ENCODE data around the gene FARP1. TPM values are rescaled to one million over a fixed set of nuclear protein-coding genes. Genes with fewer than 3 reads are reported as not detected.

Gene FARP1
- total RNA-seq, 2 experiments from 2014 or later = not detected

- Histone ChIP-seq H3K4me1 (ENCODE audit: insufficient read depth, low read length, poor library complexity, severe bottlenecking) (no peaks in the 10 kb centered on the region), H3K9me3 (ENCODE audit: low read length) (no peaks in the 10 kb centered on the region), H3K4me2 (ENCODE audit: low read length) (no peak overlapping the region), H3K9me2 (ENCODE audit: insufficient read depth, low read length) (no peaks in the 10 kb centered on the region), H2AFZ (ENCODE audit: low read length) (no peak overlapping the region), H3K4me3 (ENCODE audit: low read depth, low read length, poor library complexity, severe bottlenecking) (no peak overlapping the region), H4K20me1 (ENCODE audit: insufficient read depth, low read length) (no peaks in the 10 kb centered on the region), H3K36me3 (ENCODE audit: insufficient read depth, low read length) (no peaks in the 10 kb centered on the region), H3K27ac (ENCODE audit: low read depth, low read length, poor library complexity, severe bottlenecking) (no peak overlapping the region), H3K79me2 (ENCODE audit: insufficient read depth, low read depth, low read length) (no peaks in the 10 kb centered on the region)
- ChIA-PET CTCF (ENCODE audit: unreplicated experiment) (no interaction called here), POLR2A (no interaction called here)
- no peak for TF ChIP-seq CTCF (conservative IDR thresholded peaks at IDR 0.05; ENCODE audit: low read length)
- no peak for TF ChIP-seq EZH2phosphoT487 (IDR thresholded peaks at IDR 0.05; ENCODE audit: borderline replicate concordance, low read depth, low read length)
- DNase-seq (ENCODE audit: low spot score) = no peak
- no TSS peak for BruUV-seq (replicated peaks)
- intact Hi-C loops (cut with micrococcal nuclease; ENCODE audit: unreplicated experiment) = no loop called here
Measured at GRCh38 chr13:98099627-98100026, 43.3 kb upstream of the FARP1 start.

- Histone ChIP-seq H2AFZ (ENCODE audit: low read length) (no peak overlapping the region), H3K4me2 (ENCODE audit: low read length) (no peak overlapping the region), H3K27ac (ENCODE audit: low read depth, low read length, poor library complexity, severe bottlenecking) (no peak overlapping the region), H3K36me3 (ENCODE audit: insufficient read depth, low read length) (no peaks in the 10 kb centered on the region), H4K20me1 (ENCODE audit: insufficient read depth, low read length) (no peaks in the 10 kb centered on the region), H3K4me1 (ENCODE audit: insufficient read depth, low read length, poor library complexity, severe bottlenecking) (no peaks in the 10 kb centered on the region), H3K79me2 (ENCODE audit: insufficient read depth, low read depth, low read length) (no peaks in the 10 kb centered on the region), H3K9me3 (ENCODE audit: low read length) (no peaks in the 10 kb centered on the region), H3K4me3 (ENCODE audit: low read depth, low read length, poor library complexity, severe bottlenecking) (no peak overlapping the region), H3K9me2 (ENCODE audit: insufficient read depth, low read length) (no peaks in the 10 kb centered on the region)
- CTCF ChIA-PET (ENCODE audit: unreplicated experiment) = interaction anchor here (0.5 kb wide), 1 partner anchor 10 kb away, joined by 5 read pairs; no protein-coding TSS in a partner anchor
- no TSS peak for BruUV-seq (replicated peaks)
- DNase-seq (ENCODE audit: low spot score) = no peak
- intact Hi-C loops (cut with micrococcal nuclease; ENCODE audit: unreplicated experiment) = no loop called here
- POLR2A ChIA-PET = no interaction called here
- TF ChIP-seq EZH2phosphoT487 (IDR thresholded peaks at IDR 0.05; ENCODE audit: borderline replicate concordance, low read depth, low read length) = no peak
- TF ChIP-seq CTCF (conservative IDR thresholded peaks at IDR 0.05; ENCODE audit: low read length) = no peak
Measured at GRCh38 chr13:98100481-98100880, 42.4 kb upstream of the FARP1 start.

- H4K20me1 ChIP-seq (ENCODE audit: insufficient read depth, low read length) = no peaks in the 10 kb centered on the region
- H3K27ac ChIP-seq (ENCODE audit: low read depth, low read length, poor library complexity, severe bottlenecking) = no peak overlapping the region
- no peaks in the 10 kb centered on the region for H3K4me1 ChIP-seq (ENCODE audit: insufficient read depth, low read length, poor library complexity, severe bottlenecking)
- BruUV-seq (replicated peaks) = no TSS peak
- no peaks in the 10 kb centered on the region for H3K36me3 ChIP-seq (ENCODE audit: insufficient read depth, low read length)
- TF ChIP-seq CTCF (conservative IDR thresholded peaks at IDR 0.05; ENCODE audit: low read length) (no peak), EZH2phosphoT487 (IDR thresholded peaks at IDR 0.05; ENCODE audit: borderline replicate concordance, low read depth, low read length) (no peak)
- no peak overlapping the region for H3K4me2 ChIP-seq (ENCODE audit: low read length)
- POLR2A ChIA-PET = no interaction called here
- intact Hi-C loops (cut with micrococcal nuclease; ENCODE audit: unreplicated experiment) = no loop called here
- H3K9me3 ChIP-seq (ENCODE audit: low read length) = no peaks in the 10 kb centered on the region
- H3K9me2 ChIP-seq (ENCODE audit: insufficient read depth, low read length) = no peaks in the 10 kb centered on the region
- CTCF ChIA-PET (ENCODE audit: unreplicated experiment) = no interaction called here
- H3K79me2 ChIP-seq (ENCODE audit: insufficient read depth, low read depth, low read length) = no peaks in the 10 kb centered on the region
- H3K4me3 ChIP-seq (ENCODE audit: low read depth, low read length, poor library complexity, severe bottlenecking) = no peak overlapping the region
- no peak for DNase-seq (ENCODE audit: low spot score)
- H2AFZ ChIP-seq (ENCODE audit: low read length) = no peak overlapping the region
Measured at GRCh38 chr13:98103531-98103930, 39.4 kb upstream of the FARP1 start.
